ENCODE measurements around the gene SFMBT2.

- TF ChIP-seq, protein P1, sequence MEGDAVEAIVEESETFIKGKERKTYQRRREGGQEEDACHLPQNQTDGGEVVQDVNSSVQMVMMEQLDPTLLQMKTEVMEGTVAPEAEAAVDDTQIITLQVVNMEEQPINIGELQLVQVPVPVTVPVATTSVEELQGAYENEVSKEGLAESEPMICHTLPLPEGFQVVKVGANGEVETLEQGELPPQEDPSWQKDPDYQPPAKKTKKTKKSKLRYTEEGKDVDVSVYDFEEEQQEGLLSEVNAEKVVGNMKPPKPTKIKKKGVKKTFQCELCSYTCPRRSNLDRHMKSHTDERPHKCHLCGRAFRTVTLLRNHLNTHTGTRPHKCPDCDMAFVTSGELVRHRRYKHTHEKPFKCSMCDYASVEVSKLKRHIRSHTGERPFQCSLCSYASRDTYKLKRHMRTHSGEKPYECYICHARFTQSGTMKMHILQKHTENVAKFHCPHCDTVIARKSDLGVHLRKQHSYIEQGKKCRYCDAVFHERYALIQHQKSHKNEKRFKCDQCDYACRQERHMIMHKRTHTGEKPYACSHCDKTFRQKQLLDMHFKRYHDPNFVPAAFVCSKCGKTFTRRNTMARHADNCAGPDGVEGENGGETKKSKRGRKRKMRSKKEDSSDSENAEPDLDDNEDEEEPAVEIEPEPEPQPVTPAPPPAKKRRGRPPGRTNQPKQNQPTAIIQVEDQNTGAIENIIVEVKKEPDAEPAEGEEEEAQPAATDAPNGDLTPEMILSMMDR (CRISPR knock-in tag; IDR thresholded peaks at IDR 0.05) = no peak
- no peak for TF ChIP-seq HCFC1 (IDR thresholded peaks at IDR 0.05; ENCODE audit: low read depth, low read length)
- no peak for TF ChIP-seq CREB1 (IDR thresholded peaks at IDR 0.05)
- TF ChIP-seq CREB1 (CRISPR knock-in tag; IDR thresholded peaks at IDR 0.05) = no peak
- TF ChIP-seq JUND (CRISPR knock-in tag; IDR thresholded peaks at IDR 0.05) = no peak
- TF ChIP-seq, protein P2, sequence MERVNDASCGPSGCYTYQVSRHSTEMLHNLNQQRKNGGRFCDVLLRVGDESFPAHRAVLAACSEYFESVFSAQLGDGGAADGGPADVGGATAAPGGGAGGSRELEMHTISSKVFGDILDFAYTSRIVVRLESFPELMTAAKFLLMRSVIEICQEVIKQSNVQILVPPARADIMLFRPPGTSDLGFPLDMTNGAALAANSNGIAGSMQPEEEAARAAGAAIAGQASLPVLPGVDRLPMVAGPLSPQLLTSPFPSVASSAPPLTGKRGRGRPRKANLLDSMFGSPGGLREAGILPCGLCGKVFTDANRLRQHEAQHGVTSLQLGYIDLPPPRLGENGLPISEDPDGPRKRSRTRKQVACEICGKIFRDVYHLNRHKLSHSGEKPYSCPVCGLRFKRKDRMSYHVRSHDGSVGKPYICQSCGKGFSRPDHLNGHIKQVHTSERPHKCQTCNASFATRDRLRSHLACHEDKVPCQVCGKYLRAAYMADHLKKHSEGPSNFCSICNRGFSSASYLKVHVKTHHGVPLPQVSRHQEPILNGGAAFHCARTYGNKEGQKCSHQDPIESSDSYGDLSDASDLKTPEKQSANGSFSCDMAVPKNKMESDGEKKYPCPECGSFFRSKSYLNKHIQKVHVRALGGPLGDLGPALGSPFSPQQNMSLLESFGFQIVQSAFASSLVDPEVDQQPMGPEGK (CRISPR knock-in tag; IDR thresholded peaks at IDR 0.05) = no peak
- TF ChIP-seq EP300 (IDR thresholded peaks at IDR 0.05; ENCODE audit: low read depth in 2 of 2, low read length in 2 of 2) = no peak
- TF ChIP-seq EP300 (CRISPR knock-in tag; IDR thresholded peaks at IDR 0.05; ENCODE audit: borderline replicate concordance) = no peak
- TF ChIP-seq PAWR (CRISPR knock-in tag; IDR thresholded peaks at IDR 0.05; ENCODE audit: borderline replicate concordance) = no peak
- TF ChIP-seq TCF12 (IDR thresholded peaks at IDR 0.05) = no peak
- no peak for TF ChIP-seq TCF12 (CRISPR knock-in tag; IDR thresholded peaks at IDR 0.05)
- TF ChIP-seq WIZ (CRISPR knock-in tag; IDR thresholded peaks at IDR 0.05) = no peak
- no peak for TF ChIP-seq RERE (CRISPR knock-in tag; IDR thresholded peaks at IDR 0.05; ENCODE audit: low read depth)
- TF ChIP-seq ZNF713 (CRISPR knock-in tag; IDR thresholded peaks at IDR 0.05) = no peak
- no peak for TF ChIP-seq GTF2F1 (IDR thresholded peaks at IDR 0.05; ENCODE audit: low read length)
- TF ChIP-seq KDM4B (CRISPR knock-in tag; IDR thresholded peaks at IDR 0.05) = no peak
- no peak for TF ChIP-seq SP1 (IDR thresholded peaks at IDR 0.05)
- TF ChIP-seq SP1 (CRISPR knock-in tag; IDR thresholded peaks at IDR 0.05) = no peak
These were observed 133.0 kb downstream of the SFMBT2 start for GRCh38 chr10:7277867-7278266.

Data from HepG2 (cell line).